Measurements from ENCODE around the gene ACSL6. TPM values are rescaled to one million over a fixed set of nuclear protein-coding genes. Genes with fewer than 3 reads are reported as not detected.

Gene ACSL6
- total RNA-seq, 1 donor from 2014 or later = not detected

GRCh38 chr5:132000677-132001453, 10.6 kb downstream of the ACSL6 start:
- DNase-seq (ENCODE audit: low read depth, low spot score) = no peak

GRCh38 chr5:132000241-132000490, 11.3 kb downstream of the ACSL6 start:
- no peak for DNase-seq (ENCODE audit: low read depth, low spot score)

GRCh38 chr5:131999441-132000240, 11.8 kb downstream of the ACSL6 start:
- no peak for DNase-seq (ENCODE audit: low read depth, low spot score)

- DNase-seq (ENCODE audit: low read depth, low spot score) = no peak
Observed at GRCh38 chr5:131999041-131999440, 12.4 kb downstream of the ACSL6 start.

- no peak for DNase-seq (ENCODE audit: low read depth, low spot score)
Observed at GRCh38 chr5:131998431-131999040, 12.9 kb downstream of the ACSL6 start.

GRCh38 chr5:131997727-131998117, 13.7 kb downstream of the ACSL6 start:
- DNase-seq (ENCODE audit: low read depth, low spot score) = no peak

- no peak for DNase-seq (ENCODE audit: low read depth, low spot score)
Observed at GRCh38 chr5:131997026-131997726, 14.3 kb downstream of the ACSL6 start.

GRCh38 chr5:131996210-131997025, 15.0 kb downstream of the ACSL6 start:
- peak; percentile 73 for DNase-seq (ENCODE audit: low read depth, low spot score)

GRCh38 chr5:131994533-131995226, 16.8 kb downstream of the ACSL6 start:
- no peak for DNase-seq (ENCODE audit: low read depth, low spot score)

GRCh38 chr5:131994090-131994489, 17.4 kb downstream of the ACSL6 start:
- DNase-seq (ENCODE audit: low read depth, low spot score) = no peak

GRCh38 chr5:131993676-131994075, 17.8 kb downstream of the ACSL6 start:
- no peak for DNase-seq (ENCODE audit: low read depth, low spot score)

- no peak for DNase-seq (ENCODE audit: low read depth, low spot score)
Observed at GRCh38 chr5:131992370-131992769, 19.1 kb downstream of the ACSL6 start.

- DNase-seq (ENCODE audit: low read depth, low spot score) = no peak
Observed at GRCh38 chr5:131991593-131992324, 19.7 kb downstream of the ACSL6 start.

GRCh38 chr5:131990716-131991115, 20.7 kb downstream of the ACSL6 start:
- no peak for DNase-seq (ENCODE audit: low read depth, low spot score)

- DNase-seq (ENCODE audit: low read depth, low spot score) = no peak
Observed at GRCh38 chr5:131988601-131989000, 22.9 kb downstream of the ACSL6 start.

- no peak for DNase-seq (ENCODE audit: low read depth, low spot score)
Observed at GRCh38 chr5:131987251-131987650, 24.2 kb downstream of the ACSL6 start.

GRCh38 chr5:131986161-131986912, 25.1 kb downstream of the ACSL6 start:
- DNase-seq (ENCODE audit: low read depth, low spot score) = no peak

GRCh38 chr5:131984956-131985665, 26.3 kb downstream of the ACSL6 start:
- no peak for DNase-seq (ENCODE audit: low read depth, low spot score)
